A673 (cell line): Measurements from ENCODE around the gene USP48.
"Not testable (repeated sequence)": the region's sequence is repeated elsewhere in the genome, so short reads cannot be mapped to it uniquely, and the experiment has no call there.

Experiments
- EZH2 ChIP-seq: fragments of 200-600 bp; sonication (generic); IDR thresholded peaks from 2 replicates; pipeline ENCODE4 v1.6.1; 2017; ENCODE audit warnings: borderline replicate concordance, low read depth, mild to moderate bottlenecking, mixed read lengths, antibody characterized with exemption, low read length; ENCODE audit not compliant: poor library complexity, severe bottlenecking
- TF ChIP-seq, protein P1 (sequence below): fragments of 300-800, 200-600 bp; sonication (generic); conservative IDR thresholded peaks from 2 replicates; pipeline ENCODE4 v1.5.1; 2017; ENCODE audit warnings: low read depth, mild to moderate bottlenecking, antibody characterized with exemption, low read length, moderate library complexity, mixed read lengths

DNA sequence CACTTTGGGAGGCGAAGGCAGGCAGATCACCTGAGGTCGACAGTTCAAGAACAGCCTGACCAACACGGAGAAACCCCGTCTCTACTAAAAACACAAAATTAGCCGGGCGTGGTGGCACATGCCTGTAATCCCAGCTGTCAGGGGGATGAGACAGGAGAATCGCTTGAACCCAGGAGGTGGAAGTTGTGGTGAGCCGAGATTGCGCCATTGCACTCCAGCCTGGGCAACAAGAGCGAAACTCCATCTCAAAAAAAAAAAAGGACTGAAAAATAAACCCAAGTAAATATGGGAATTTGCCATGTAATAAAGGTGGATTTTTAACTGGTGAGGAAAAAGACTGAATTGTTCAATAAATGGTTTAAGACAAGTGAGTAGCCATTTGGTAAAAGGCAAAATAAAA is 11.3 kb downstream of the USP48 start:
- TF ChIP-seq, protein P1, sequence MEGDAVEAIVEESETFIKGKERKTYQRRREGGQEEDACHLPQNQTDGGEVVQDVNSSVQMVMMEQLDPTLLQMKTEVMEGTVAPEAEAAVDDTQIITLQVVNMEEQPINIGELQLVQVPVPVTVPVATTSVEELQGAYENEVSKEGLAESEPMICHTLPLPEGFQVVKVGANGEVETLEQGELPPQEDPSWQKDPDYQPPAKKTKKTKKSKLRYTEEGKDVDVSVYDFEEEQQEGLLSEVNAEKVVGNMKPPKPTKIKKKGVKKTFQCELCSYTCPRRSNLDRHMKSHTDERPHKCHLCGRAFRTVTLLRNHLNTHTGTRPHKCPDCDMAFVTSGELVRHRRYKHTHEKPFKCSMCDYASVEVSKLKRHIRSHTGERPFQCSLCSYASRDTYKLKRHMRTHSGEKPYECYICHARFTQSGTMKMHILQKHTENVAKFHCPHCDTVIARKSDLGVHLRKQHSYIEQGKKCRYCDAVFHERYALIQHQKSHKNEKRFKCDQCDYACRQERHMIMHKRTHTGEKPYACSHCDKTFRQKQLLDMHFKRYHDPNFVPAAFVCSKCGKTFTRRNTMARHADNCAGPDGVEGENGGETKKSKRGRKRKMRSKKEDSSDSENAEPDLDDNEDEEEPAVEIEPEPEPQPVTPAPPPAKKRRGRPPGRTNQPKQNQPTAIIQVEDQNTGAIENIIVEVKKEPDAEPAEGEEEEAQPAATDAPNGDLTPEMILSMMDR = not testable (repeated sequence)
- not testable (repeated sequence) for TF ChIP-seq EZH2
